SW 1271 (cell line): ENCODE data around the gene LMO1.

ENCODE experiments used
- DNase-seq, 2 experiments: peaks; one replicate each; lab custom pipeline; 2025; lab: John Stamatoyannopoulos, UW

The LMO1 gene

DNA sequence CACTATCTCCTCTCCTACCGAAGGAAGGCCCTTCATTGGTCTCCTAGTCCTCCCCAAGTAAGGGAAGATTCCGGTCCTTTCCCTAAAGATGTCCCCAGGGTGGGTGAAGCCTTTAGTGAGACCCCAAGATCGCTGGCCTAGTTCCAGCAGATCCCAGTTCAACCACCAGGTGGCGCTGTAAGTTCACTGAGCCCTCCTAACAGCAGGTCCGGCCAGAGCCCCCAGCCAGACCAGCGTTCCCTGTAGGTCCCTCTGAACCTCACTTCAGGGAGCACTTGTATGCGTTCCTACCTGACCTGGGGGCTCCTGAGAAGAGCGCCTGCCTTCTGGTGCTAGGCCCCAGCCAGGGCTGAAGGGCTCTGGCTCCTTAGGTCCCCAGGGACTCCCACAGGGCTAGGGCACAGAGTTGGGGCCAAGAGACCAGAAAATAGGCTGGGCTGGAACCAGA is 38.1 kb downstream of the LMO1 start:
- peak in 1 of 2 experiments; percentile 41 for DNase-seq

DNA sequence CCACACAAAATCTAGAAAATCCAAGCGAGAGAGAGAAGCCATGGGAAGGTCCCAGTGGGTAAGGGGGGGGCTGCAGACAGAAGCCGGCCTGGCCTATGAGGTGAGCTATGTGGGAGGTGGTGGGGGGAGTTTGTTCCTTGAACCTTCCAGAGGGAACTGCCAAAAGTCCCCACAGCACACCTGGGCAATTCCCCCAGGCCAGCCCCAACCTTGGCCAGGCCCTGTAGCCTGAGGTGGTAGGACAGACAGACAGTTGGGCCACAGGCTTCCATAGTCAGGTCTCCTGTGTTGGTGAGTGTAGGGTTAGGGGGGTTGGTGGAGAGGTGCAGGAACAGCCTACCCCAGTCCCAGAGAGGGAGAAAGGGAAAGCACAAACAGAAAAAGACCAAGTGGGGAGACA is 39.0 kb downstream of the LMO1 start:
- no peak for DNase-seq

DNA sequence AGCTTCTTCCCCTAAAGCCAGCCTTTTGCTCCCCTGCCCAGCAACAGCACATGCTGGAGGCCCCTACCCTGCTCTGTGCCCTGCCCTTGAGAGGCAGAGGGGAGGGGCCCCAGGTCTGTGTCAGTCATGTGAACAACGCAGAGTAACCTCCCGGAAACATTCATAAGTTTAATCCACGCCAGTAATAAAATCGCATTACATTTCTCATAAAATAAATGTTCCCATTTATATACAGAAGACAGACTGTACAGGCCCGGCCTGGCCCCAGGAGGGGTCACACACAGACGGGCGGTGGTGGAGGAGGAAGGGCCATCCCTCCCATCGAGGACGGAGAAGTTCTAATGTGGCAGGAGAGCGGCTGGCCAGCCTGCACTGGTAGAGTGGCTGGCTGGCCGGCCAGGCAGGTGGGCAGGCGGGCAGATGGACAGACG is 39.5 kb downstream of the LMO1 start:
- no peak for DNase-seq

DNA sequence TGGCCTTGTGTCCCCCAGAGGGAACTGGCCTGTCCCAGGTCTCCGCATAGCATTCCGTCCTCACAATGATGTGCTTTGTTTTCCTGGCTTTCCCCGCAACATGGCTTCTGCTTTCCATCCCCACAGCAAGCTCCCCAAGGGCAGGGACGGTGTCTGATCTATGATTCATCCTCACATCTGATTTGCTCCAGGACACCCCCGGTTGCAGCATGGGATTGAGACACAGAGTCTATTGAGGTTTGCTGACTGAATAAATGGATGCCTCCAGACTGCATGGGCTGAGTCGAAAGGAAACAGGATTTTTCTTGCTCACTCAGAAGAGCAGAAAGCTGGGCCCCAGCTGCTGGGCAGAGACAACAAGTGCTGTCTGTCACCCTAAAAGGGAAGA is 40.2 kb downstream of the LMO1 start:
- DNase-seq = no peak

DNA sequence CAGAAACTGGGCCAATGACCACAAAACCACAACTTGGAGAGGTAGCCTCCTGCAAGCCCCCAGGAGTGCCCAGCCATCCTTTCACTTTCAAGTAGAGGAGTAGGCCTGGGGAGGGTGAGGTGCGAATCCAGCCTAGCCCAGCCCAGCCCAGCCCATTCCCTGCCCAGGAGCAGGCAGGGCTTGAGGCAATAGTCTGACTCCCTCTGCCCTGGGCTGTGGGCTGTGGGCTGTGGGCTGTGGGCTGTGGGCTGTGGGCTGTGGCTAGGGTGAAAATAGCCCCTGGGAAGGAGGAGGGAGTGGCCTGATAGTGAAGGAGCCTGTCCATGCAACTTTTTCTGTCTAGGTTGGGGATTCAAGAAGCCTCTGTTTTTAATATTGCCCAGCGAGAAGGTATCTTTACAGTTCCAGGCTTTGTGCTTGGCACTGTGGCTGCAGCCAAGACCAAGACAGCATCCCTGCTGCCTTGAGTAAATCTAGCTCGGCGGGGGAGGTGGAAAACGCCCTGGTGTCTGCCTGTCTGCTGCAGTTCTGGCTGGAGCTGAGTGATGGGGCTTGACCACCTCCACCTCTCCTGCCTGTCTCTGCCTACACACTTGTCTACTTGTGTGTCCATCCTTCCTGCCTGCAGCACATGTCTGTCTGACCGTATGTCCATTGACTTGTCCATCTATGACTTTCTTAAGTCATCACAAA is 40.7 kb downstream of the LMO1 start:
- DNase-seq = no peak

DNA sequence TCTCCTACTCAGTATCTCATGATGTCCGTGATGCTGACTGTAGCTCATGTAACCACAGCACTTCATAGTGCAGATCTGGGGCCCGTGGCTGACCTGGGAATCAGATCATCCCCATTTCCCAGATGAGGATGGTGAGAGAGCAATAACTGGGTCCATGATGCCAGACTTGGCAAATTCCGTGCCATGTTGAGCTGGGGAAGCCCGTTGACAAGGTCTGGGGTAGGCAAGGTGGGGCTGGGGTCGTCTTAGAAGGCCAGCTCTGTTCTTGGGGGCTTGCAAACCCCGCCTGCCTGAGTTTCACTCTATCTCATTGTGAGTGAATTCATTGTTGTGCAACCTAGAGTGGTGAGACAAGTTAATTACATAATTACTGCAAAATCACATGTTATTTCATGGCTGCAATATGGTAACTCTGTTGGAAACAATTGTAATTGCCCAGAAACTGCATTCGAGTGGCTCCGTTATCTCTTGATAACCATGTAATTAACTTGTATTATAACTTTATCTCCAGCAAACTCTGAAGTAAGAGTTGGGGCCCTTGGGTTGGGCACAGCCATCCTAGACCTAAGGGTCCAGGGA is 41.7 kb downstream of the LMO1 start:
- DNase-seq = no peak

DNA sequence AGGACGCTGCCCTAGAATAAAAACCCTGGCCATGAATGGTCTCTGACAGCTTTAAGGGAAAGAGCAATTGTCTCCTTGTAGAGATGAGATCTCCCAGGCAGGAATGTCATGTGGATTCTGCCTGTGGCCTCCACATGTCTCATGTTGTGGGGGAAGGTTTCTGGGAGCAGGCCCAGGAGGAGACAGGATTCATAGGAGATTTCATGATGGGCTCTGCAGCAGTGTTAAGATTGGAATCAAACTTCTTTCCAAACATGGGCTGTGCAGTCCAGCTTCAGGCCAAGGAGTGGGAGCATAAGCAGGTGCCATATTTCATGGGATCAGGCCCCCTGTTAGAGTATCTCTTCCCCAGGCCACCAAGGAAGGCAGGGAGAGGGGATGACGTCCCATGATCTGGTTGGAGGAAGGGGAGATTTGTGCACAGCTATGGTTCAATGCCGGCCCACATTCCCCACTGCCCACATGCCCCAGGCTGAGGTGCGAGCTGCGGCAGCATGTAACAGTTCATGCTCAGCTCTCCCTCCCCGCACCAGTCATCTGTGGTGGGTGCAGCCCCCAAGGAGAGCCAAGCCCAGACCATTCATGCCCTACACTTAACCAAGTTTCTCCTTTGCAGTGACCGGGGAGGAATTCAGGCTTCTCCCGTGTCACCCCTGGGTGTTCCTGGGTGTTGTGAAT is 42.5 kb downstream of the LMO1 start:
- DNase-seq = no peak

DNA sequence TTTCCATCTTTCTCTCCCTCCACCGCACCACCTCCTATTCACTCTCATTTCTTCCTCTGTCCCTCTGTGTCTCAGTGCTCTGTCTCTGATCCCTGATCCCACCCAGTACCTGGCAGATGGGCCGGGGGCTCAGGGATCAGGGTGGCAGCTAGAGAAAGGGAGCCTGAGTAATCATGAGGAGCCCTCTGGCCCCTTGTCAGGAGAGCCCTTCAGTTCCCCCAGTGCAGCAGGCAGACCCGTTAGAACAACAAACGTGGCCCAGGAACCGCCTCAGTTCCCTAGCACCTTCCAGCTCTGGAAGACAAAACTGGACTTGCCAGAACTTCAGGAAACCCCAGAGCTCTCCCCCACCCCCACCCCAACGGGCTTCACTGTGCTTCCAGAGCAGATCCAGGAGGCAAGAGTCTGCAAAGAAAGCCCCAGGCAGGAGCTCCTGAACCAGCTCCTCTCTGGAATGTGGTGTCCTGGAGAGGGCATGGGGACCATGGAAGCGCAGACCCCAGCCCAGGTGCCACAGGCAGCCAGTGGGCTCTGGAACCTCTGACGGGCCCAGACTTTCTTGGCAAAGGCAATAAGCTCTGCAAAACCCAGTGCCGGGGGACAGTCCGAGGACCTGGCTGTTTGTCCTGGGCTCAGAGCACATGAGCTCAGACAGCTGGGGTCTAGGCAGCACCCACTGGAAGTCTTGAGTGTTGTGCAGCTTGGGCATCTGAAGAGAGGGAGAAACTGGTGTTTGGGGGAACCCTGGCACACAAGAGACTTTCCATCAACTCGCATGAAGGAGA is 43.2 kb downstream of the LMO1 start:
- DNase-seq = no peak

DNA sequence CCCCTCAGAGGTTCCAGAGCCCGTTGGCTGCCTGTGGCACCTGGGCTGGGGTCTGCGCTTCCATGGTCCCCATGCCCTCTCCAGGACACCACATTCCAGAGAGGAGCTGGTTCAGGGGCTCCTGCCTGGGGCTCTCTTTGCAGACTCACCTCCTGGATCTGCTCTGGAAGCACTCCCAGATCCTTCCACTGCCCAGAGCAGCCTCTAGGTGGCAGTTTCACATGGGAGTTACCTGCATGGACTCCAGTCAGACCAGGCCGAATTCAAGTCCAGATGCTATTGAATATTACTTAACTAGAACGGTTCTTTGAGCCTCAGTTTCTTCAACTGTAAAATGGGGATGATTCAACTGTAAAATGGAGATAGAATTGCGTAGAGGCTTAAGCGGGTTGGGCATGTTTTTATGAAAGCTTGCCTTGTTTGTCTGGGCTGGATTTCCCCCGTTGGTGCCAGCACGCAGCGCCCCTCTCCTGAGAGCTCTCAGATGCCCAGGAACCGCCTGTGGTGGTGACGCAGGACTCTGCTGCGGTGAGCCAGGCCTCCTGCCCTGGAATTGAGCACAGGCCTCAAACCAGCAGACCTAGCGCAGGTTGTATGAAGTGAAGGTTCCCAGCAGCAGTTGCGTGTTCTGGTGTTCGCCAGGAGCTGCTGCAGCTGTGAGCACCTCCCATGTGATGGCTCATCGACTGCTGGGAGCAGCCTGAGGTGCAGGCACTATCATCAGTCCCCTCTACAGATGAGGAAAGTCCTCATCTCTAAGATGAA is 44.2 kb downstream of the LMO1 start:
- peak in 1 of 2 experiments; percentile 34 for DNase-seq

DNA sequence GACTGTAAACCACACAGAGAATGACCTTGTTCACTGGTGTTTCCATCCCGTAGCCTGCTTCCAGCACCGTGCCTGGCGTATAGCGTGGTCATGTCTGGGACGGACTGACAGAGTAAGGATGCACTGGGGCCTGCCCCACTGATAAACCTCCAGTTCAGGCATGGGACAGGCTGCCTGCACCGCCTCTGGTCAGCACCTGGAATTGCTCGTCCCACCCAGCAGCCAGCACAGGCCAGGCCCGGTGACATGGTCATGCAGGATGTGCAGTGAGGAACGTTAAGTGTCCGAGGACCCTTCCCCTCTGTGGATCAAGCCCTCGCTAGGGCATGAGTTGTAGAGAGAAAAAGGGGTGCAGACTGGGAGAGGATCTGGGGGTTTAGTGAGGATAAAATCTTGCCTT is 44.8 kb downstream of the LMO1 start:
- no peak for DNase-seq

DNA sequence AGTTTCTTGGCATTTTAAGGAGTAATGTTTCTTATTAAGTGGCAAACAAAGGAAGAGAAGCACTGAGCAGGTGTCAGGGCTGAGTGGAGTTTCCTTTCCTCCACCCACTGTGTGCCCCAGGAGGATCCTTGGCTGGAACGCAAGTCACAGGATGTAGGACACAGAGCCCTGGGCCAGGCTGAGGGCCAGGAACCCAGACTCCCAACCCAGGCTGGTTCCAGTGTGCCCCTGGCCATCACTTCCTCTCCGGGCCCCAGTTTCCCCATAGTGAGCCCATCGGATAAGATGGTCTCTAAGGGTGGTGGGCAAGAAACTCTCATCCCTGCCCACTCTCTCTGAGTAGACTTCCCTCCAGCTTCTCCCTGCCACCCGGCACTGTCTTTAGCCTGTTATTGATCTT is 45.3 kb downstream of the LMO1 start:
- DNase-seq = no peak

DNA sequence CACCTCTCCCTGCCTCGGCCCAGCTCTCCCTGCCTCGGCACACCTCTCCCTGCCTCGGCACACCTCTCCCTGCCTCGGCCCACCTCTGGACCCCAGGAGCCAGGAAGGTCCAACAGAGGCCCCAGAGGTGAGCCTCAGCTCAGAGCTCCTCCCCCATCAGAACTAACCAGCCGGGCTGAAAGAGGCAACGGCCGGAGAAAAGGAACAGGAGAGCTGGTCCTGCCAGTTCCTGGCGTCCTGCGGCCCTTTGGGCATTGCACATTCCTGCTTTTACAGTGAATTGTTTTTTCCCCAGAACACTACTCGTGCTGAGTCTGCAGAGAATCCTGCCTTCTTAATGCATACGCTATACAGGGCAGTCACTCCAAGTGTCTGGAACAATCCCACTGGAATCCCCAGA is 45.8 kb downstream of the LMO1 start:
- no peak for DNase-seq

DNA sequence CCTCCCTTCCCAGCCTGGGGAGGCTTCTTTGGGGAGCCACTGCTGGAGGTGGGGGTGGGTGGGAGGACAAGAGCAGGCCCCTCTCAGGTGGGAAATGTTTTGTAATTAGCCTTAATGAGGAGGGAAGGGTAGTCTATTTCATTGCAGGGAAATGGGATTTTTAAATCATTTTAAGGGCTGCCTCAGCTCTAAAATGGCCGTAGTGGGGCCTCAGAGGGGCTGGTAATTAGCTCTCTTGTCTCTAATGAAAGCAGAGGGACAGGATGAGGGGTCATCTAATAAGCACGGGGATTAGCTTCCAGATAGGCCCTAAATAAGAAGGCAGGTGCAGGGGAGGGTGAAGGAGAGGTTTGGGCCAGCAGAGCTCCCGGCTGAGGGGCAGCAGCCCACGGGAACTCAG is 46.5 kb downstream of the LMO1 start:
- DNase-seq = no peak

DNA sequence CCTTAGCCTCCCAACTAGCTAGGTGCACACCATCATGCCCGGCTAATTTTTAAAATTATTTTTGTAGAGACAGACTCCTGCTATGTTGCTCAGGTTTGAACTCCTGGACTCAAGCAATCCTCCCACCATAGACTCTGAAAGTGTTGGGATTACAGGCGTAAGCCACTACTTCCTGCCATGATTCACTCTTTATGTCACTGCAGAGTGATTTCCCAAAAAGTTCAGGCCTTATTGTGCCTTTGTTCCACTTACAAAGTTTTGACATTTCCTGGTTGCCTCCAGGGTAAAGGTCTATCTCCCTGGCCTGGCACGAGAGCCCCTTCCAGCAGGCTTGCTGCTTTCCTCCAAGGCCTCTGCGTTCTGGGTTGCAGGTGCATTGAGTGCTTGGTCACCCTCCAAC is 50.3 kb downstream of the LMO1 start:
- no peak for DNase-seq

DNA sequence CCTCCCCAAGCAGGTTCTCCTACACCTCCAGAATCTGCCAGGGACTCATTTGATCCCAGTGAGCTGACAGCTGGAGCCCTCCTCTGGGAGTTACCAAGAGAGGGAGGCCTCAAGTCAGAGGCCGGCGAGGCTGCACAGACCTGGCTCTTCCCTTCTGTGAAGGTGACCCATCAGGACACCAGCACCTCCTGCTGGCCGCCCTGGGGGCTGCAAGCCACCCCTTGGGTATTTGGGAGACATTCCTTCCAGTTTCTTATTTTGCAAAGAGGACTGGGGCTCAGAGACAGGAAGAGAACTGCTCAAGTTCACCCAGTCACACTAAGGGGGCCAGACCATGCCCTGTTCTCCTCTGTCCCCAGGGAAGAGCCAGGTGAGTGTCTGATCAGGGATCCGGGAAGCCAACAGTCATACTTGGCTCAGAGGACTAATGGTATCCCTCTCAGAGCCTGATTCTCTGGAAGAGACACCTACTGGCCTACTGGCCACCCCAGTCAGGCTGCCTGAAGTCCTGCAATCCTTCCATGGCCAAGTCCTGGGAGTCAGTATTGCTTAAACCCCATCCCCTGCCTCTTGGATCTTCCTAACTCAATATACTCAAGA is 54.4 kb downstream of the LMO1 start:
- DNase-seq = no peak

DNA sequence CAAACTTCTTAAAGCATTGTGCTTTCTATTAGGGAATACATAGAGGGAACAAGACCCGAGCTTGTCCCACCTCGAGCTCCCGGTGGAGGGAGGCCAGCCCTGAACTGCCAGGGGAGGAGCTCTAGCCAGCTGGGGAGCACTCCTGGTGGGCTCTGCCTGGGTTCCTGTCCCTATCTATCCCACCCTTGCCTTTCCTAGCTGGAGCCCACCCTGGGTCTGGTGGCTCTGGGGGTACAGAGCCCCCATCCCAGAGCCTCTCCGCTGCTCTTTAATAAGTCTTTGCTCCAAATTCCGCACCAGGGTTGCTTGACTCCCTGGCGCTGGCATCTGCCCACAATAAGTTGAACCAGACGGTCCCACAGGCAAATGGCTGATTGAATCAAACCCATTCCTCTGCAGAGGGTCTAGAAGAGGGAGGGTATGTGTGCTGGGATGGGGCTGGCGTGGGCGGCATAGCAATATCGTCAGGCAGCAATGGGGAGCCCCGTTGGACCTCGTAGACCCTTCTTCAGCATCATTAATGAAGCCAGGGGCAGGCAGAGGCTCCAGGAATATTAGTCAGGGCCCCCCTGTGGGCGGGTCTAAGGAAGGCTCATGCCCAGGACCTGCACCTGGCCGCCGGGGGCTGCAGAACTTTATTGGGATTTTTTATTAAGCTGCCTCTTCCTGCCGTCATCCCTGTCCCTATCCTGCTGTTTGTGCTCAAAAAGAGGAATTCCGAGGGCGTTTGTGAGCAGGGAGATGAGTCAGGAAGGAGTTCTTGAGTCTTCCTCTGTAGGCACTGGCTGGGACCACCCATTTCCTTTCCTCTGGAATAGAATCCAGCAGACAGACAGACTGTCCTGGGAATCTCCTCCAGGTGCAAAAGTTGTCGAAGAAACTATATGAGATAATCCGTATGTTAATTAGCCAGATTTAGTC is 56.3 kb downstream of the LMO1 start:
- DNase-seq = no peak

DNA sequence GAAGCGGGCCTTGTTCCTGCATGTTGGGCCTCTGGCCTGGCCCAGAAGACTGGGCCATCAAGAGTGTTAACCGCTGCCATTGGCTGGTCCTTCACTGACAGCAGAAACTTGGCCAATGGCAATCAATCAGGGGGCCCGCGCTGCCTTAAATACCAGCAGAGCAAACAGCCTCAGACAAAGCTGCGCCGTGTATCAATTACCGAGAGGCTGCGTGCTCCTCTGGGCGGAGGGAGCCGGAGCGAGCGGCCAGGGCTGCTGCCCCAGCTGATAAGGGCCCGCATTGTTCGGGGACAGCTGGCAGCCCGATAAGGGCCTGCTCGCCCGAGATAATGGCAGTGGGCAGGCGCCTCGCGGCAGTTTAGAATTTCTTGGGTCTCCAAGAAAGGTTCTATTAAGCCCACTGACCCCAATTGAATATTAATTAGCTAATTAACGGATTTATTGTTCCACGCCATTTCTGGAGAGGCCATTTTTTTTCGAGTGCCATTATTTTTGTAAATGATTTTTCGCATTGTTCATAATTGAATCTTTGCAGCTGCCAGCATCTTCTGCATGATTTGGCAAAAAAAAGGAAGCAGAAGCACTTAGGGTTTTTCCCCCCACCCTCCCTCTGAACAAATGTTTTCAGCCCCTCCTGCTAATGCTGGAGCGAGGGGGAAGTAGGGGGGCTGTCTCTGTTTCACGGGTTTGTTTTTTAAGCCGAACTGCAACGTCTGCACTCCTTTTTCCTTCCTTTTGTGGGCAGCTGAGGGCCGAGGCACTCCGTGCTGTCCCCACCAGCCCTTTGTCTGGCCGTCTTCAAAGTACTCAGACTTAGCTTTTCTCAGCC is 57.2 kb downstream of the LMO1 start:
- no peak for DNase-seq

DNA sequence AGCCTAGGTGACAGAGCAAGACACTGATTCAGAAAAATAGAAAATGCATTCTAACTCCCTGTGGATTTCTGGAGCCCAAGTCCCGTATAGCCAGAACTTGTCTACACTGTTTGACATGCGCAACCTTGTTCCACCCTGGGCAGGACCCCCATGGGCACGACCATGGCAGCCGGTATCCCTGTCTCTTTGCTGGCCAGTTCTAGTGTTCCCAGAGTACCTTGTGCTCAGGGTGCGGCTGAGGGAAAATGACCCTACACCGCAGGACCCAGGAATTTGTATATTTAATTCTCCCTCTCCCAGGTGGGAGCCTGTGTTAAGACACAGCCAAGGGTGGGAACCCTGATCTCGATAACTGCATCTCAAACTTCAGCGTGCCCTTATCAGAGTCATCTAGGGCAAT is 58.1 kb downstream of the LMO1 start:
- DNase-seq = no peak

DNA sequence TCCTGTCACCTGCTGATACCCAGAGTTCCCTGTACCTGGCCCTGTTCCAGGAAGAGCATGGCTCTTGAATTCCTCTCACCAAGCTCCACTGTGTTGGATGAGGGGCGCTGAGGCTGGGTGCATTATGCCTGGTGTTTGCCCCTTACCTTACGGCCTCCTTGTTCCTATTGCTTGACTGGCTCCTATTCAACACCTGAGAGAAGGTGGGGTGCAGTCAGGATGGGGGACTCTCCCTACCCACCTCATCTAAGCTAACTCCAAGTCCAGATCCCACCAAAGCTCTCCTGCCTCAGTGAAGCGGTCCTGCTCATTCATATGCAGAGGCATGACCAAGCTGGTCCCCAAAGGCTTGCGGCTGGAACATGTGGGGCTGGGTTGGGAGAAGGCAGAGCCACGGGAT is 59.1 kb downstream of the LMO1 start:
- no peak for DNase-seq

DNA sequence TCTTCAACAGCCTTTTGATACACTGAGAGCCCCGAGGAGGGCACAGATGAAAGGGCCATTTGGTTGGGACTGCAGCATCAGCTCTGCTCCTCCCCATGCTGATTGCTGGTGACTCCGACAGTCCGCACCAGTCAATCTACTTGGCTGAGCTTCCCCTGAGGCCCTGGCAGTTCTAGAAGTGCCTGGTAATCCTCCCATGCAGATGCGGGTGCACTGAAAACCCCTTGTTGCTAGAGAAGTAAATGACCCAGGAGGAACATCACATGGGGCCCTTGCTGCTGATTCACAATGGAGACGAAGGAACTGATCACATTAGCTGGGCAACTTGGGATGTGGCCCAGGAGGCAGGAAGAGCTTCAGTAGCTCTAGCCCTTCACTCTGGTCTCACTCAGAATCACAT is 59.7 kb downstream of the LMO1 start:
- no peak for DNase-seq
